Smooth muscle cell (in vitro differentiated cells): ENCODE data around the gene PFDN2. TPM values are rescaled to one million over a fixed set of nuclear protein-coding genes. Genes with fewer than 3 reads are reported as not detected.

Experiments used
- DNase-seq: peaks from one replicate; lab custom pipeline; 2025; ENCODE audit not compliant: unreplicated experiment; lab: John Stamatoyannopoulos, UW
- H2AFZ ChIP-seq: fragments of 200-600 bp; sonication (generic); 2 replicates; pipeline ENCODE4 v1.6.0; 2016; ENCODE audit warnings: antibody characterized with exemption, low read depth, mild to moderate bottlenecking
- H3F3A ChIP-seq: fragments of 200-600 bp; sonication (generic); 2 replicates; pipeline ENCODE4 v1.6.0; 2017; ENCODE audit warnings: antibody characterized with exemption, low read depth
- H3K27ac ChIP-seq: fragments of 200-600 bp; sonication (generic); 2 replicates; pipeline ENCODE4 v1.5.1; 2016; ENCODE audit warnings: low read depth, mild to moderate bottlenecking
- H3K27me3 ChIP-seq: fragments of 200-600 bp; sonication (generic); 2 replicates; pipeline ENCODE4 v1.6.1; 2016; ENCODE audit warnings: low read depth, mild to moderate bottlenecking
- H3K36me3 ChIP-seq: fragments of 200-600 bp; sonication (generic); 2 replicates; pipeline ENCODE4 v1.5.1; 2016; ENCODE audit warnings: low read depth
- H3K4me1 ChIP-seq: fragments of 200-600 bp; sonication (generic); 2 replicates; pipeline ENCODE4 v1.5.1; 2016; ENCODE audit warnings: low read depth
- H3K4me2 ChIP-seq: fragments of 200-600 bp; sonication (generic); 2 replicates; pipeline ENCODE4 v1.6.0; 2016; ENCODE audit warnings: mild to moderate bottlenecking
- H3K4me3 ChIP-seq: fragments of 200-600 bp; sonication (generic); 2 replicates; pipeline ENCODE4 v1.5.1; 2016; ENCODE audit warnings: mild to moderate bottlenecking
- H3K79me2 ChIP-seq: fragments of 200-600 bp; sonication (generic); 2 replicates; pipeline ENCODE4 v1.6.0; 2016; ENCODE audit warnings: low read depth, mild to moderate bottlenecking
- H3K9ac ChIP-seq: fragments of 200-600 bp; sonication (generic); 2 replicates; pipeline ENCODE4 v1.6.0; 2016; ENCODE audit warnings: low read depth
- H3K9me3 ChIP-seq: fragments of 200-600 bp; sonication (generic); replicated peaks from 2 replicates; pipeline ENCODE4 v1.5.1; 2016; ENCODE audit warnings: low read depth
- H4K20me1 ChIP-seq: fragments of 200-600 bp; sonication (generic); 2 replicates; pipeline ENCODE4 v1.6.0; 2016; ENCODE audit warnings: low read depth
- WGBS: methylation state at CpG from one replicate; pipeline ENCODE4 v1.1.7; 2016; ENCODE audit warnings: low lambda C conversion rate; 5-methylcytosine and 5-hydroxymethylcytosine counted together
- polyA plus RNA-seq: library from polyadenylated mRNA; unstranded; fragments of >200 nt; fragmentation: Nextera tagmentation; extraction: Ambion mirVana; gene quantifications from 2 replicates; pipeline ENCODE4 v1.2.1, GENCODE V29; 2016
- total RNA-seq: library from RNA; depleted of rRNA; stranded (reverse); fragments of >200 nt; gene quantifications from 2 replicates; pipeline ENCODE4 v1.2.3, GENCODE V29; 2014
- TF ChIP-seq, protein P1 (sequence below): fragments of 200-600 bp; sonication (generic); IDR thresholded peaks from 2 replicates; pipeline ENCODE4 v1.5.1; 2017; ENCODE audit warnings: borderline replicate concordance, mild to moderate bottlenecking, antibody characterized with exemption; ENCODE audit not compliant: insufficient read depth, poor library complexity, severe bottlenecking

PFDN2 gene, protein sequence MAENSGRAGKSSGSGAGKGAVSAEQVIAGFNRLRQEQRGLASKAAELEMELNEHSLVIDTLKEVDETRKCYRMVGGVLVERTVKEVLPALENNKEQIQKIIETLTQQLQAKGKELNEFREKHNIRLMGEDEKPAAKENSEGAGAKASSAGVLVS
- total RNA-seq (49.0 and 82.0 TPM in 2 replicates), polyA plus RNA-seq (139 and 150 TPM in 2 replicates)

DNA sequence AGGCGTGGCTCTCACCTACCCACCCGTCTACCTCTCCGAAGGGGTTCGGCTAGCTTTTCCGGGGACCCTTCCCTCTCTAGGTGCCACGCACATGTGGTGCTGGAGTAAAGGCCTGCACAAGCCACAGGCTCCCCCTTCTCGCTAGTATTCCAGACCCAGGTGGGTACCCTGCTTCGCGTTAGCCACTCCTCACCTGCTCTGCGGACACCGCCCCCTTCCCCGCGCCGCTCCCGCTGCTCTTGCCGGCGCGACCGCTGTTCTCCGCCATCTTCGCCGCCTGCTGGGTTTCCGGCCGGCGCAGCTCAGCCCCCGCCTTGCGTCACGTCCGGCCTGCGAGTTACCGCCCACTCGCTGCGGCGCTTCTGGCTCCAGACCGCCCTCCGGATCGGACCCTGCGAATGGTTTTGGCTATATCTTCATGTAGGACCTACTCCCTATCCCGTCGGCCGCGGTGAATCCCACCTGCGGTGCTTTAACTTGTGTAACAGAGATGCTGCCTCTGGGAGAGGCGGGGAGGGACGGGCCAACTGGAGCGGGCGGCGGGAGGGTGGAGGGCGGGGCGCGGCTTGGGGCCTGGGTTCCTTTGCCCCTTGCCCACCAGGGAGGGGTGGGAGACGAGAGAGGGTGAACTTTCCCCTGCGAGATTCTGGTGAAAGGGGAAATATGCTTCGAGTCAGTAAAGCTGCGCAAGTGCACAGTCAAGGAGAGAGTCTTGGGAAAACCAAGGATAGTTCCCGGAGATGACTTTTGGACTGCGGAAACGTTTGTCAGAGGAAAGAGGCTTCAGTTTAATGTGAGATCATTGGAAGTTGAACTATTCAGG, at the start of gene PFDN2, which contains the start of gene NIT1:
Gene PFDN2 (minus strand): TSS at position 279 of the 823 bp plus-strand sequence. CDS start 11 bp downstream, at position 268.
Gene NIT1 (plus strand): TSS at position 347 of the 823 bp plus-strand sequence. CDS start 72 bp downstream, at position 419.
- peak within 1 kb of the TSS; percentile 95 for H3K4me2 ChIP-seq
- peak within 1 kb of the TSS; percentile 94 for H2AFZ ChIP-seq
- H3K27ac ChIP-seq: peak within 1 kb of the TSS; percentile 100
- DNase-seq: peak; percentile 54
- no peaks in the 10 kb centered on the region for H3K9me3 ChIP-seq
- no peaks in the 10 kb centered on the region for H3K27me3 ChIP-seq
- under 1% methylated on average over 56 of the region's 58 CpGs for WGBS
- TF ChIP-seq, protein P1, sequence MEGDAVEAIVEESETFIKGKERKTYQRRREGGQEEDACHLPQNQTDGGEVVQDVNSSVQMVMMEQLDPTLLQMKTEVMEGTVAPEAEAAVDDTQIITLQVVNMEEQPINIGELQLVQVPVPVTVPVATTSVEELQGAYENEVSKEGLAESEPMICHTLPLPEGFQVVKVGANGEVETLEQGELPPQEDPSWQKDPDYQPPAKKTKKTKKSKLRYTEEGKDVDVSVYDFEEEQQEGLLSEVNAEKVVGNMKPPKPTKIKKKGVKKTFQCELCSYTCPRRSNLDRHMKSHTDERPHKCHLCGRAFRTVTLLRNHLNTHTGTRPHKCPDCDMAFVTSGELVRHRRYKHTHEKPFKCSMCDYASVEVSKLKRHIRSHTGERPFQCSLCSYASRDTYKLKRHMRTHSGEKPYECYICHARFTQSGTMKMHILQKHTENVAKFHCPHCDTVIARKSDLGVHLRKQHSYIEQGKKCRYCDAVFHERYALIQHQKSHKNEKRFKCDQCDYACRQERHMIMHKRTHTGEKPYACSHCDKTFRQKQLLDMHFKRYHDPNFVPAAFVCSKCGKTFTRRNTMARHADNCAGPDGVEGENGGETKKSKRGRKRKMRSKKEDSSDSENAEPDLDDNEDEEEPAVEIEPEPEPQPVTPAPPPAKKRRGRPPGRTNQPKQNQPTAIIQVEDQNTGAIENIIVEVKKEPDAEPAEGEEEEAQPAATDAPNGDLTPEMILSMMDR: no peak
- peaks cover 59% of the 10 kb centered on the region for H3K79me2 ChIP-seq
- peaks cover 27% of the 10 kb centered on the region for H4K20me1 ChIP-seq
- H3K36me3 ChIP-seq: no peaks in the 10 kb centered on the region
- H3K4me1 ChIP-seq: peaks cover 11% of the 10 kb centered on the region
- H3K4me3 ChIP-seq: peak within 1 kb of the TSS; percentile 89
- peaks cover 23% of the 10 kb centered on the region for H3F3A ChIP-seq
- H3K9ac ChIP-seq: peak within 1 kb of the TSS; percentile 98

DNA sequence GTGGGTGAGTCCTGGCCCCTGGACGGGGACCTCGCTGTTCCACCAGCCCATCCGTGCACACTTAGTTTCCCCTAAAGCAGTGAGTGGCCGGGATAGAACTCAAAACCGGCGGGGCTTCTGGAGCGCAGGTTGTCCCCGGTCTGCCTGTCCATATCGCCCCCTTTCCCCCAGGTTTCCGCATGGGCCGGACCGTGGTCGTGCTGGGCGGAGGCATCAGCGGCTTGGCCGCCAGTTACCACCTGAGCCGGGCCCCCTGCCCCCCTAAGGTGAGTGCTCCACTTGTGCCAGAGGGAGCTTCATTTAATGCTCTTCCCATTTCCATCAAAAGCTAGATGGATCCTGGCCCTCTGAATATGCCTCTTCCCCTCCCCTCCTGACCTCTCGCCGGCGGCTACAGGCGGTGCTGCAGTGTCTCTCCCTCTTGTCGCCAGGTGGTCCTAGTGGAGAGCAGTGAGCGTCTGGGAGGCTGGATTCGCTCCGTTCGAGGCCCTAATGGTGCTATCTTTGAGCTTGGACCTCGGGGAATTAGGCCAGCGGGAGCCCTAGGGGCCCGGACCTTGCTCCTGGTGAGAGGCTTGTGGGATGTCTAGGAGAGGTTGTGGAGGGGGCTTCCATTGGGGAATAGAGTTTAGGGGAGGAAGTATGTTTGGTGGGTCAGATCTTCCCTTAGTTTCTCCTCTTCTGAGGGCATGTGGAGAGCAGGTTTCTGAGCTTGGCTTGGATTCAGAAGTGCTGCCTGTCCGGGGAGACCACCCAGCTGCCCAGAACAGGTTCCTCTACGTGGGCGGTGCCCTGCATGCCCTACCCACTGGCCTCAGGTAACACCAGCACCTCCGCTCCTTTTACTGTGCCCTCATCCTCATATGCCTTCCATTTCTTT, 49.1 kb upstream of the PFDN2 start:
- no peaks in the 10 kb centered on the region for H3K36me3 ChIP-seq
- H3K9me3 ChIP-seq: no peaks in the 10 kb centered on the region
- WGBS: 11% methylated on average over 33 of the region's 33 CpGs
- H3K27me3 ChIP-seq: no peaks in the 10 kb centered on the region
- peak overlapping the region; percentile 96 for H3K4me2 ChIP-seq
- peaks cover 10% of the 10 kb centered on the region for H3F3A ChIP-seq
- H4K20me1 ChIP-seq: no peaks in the 10 kb centered on the region
- H3K4me3 ChIP-seq: peak overlapping the region; percentile 58
- peak overlapping the region; percentile 43 for H2AFZ ChIP-seq
- DNase-seq: no peak
- H3K9ac ChIP-seq: peak overlapping the region; percentile 96
- H3K27ac ChIP-seq: peak overlapping the region; percentile 99
- H3K4me1 ChIP-seq: peaks cover 11% of the 10 kb centered on the region
- no peaks in the 10 kb centered on the region for H3K79me2 ChIP-seq
- TF ChIP-seq, protein P1: no peak

DNA sequence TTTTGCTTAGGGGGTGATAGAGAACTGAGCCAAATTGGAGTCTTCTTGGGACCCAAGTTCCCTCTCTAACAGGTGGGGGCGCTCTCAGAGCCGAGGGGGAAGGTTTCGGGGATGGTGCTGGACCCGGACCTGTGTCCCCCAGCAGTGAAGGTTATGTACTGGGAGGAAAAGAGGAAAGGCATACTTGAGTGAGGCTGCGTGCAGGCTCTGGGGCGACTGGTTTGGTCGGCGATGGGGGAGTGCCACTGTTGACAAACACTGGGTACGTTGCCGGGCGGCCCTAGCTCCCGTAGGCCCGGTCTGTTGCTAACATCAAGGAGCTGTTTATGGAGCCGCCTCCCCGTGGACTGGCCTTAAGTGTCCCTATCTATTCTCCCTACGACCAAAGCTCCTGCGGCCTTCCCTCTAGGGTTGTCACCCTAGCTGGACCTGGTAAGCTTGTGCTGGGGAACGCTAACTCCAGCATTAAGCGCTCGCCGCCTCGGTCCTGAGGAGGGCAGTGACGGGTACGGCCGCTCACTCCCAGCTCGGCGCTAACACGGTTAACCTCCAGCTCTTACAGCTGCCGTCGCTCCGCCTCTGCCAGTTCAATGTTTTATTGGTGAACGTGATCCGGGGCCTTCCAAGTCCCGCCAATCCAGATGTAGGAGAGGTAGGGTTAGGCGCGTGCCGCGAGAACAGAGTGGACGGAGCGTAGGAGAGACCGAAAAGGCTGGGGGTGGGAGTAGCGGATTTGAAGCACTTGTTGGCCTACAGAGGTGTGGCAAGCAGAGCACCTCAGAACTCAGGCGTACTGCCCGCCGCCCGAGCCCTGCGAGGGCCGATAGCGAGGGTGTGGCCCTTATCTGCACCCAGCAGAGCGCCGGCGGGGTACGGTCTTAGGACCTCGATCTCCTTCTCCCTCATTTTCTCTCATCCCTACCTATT, 48.2 kb upstream of the PFDN2 start, which contains the start of gene PPOX:
Gene PPOX (plus strand): TSS at position 685 of the 927 bp plus-strand sequence. CDS start 422 bp downstream, outside the sequence.
- no peaks in the 10 kb centered on the region for H3K36me3 ChIP-seq
- DNase-seq: peak; percentile 78
- WGBS: under 1% methylated on average over 53 of the region's 54 CpGs
- TF ChIP-seq, protein P1: peak; percentile 36
- no peaks in the 10 kb centered on the region for H3K9me3 ChIP-seq
- H3F3A ChIP-seq: peaks cover 10% of the 10 kb centered on the region
- peak within 1 kb of the TSS; percentile 58 for H3K4me3 ChIP-seq
- no peaks in the 10 kb centered on the region for H4K20me1 ChIP-seq
- peaks cover 11% of the 10 kb centered on the region for H3K4me1 ChIP-seq
- no peaks in the 10 kb centered on the region for H3K27me3 ChIP-seq
- H3K9ac ChIP-seq: peak within 1 kb of the TSS; percentile 96
- peak within 1 kb of the TSS; percentile 43 for H2AFZ ChIP-seq
- H3K4me2 ChIP-seq: peak within 1 kb of the TSS; percentile 96
- H3K27ac ChIP-seq: peak within 1 kb of the TSS; percentile 99
- H3K79me2 ChIP-seq: no peaks in the 10 kb centered on the region
